GM11168 (cell line): Measurements from ENCODE around the gene KCNJ14.

Source experiments
- in situ Hi-C: fragments of 300-500 bp; cut with MboI; formaldehyde crosslinking; loops from one replicate; pipeline ENCODE4 v1.12.0; 2022; ENCODE audit warnings: low sequenced_read_pairs; ENCODE audit not compliant: unreplicated experiment

KCNJ14 gene

DNA sequence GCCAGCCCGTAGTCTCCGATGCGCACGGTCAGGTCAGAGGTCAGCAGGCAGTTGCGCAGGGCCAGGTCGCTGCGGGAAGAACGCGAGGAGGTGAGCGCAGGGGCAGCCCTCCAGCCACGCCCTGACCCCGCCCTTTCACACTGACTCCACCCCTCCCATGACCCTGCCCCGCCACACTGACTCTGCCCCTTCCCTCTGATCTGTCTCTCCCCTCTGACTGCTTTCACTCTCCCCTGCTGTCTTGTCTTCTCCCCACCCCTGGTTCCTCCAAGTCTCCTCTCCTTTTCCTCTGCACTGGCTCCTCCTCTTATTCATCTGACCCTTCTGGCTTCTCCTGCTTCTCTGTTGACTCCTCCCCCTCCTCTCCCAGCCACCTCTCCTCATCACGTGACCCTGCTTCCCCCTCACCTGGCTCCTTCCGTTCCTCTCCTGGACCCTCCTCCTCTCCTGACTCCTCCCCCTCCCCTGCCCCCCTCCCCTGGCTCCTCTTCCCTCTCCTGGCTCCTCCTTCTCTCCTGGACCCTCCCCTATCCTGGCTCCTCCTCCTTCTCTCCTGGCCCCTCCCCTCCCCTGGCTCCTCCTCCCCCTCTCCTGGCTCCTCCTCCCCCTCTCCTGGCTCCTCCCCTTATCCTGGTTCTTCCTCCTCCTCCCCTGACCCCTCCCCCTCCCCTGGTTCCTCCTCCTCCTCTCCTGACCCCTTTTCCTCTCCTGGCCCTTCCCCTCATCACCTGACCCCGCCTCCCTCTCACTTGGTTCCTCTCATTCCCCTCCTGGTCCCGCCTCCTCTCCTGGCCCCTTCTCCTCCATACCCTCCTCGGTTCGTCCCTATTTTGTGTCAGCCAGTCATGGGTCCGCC is 46.3 kb downstream of the KCNJ14 start:
- in situ Hi-C loops, result loop anchor here (10.0 kb wide), 1 partner anchor 83 kb away; no protein-coding TSS in a partner anchor

DNA sequence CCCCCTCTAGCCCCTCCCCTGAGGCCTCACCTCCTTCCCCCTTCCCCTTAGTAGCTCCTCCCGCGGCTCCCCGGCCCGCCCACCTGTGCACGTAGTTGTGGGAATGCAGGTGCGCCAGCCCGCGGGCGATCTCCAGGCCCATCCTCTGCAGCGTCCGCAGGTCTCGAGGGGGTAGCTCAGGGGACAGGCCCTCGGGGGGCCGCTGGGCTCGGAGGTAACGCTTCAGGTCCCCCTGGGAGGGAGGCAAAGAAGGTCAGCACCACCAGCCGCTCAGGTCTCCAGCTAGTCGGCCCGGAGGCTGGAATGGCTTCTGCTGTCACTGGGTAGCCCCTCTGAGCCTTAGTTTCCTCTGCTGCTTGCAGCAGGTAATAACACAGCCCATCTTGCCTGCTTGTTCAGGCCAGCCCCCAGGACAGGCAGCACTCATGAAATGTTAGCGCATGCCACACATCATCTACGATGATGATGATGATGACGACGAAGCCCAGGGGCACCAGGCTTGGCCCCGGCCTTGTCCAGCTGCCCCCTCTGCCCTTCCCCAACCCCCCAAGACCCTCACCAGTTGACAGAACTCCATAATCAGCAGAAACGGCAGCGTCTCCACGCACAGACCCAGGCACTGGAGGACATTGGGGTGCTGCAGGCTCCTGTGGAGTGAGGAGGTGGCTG is 47.1 kb downstream of the KCNJ14 start:
- in situ Hi-C loops, result loop anchor here (10.0 kb wide), 1 partner anchor 82 kb away; no protein-coding TSS in a partner anchor

DNA sequence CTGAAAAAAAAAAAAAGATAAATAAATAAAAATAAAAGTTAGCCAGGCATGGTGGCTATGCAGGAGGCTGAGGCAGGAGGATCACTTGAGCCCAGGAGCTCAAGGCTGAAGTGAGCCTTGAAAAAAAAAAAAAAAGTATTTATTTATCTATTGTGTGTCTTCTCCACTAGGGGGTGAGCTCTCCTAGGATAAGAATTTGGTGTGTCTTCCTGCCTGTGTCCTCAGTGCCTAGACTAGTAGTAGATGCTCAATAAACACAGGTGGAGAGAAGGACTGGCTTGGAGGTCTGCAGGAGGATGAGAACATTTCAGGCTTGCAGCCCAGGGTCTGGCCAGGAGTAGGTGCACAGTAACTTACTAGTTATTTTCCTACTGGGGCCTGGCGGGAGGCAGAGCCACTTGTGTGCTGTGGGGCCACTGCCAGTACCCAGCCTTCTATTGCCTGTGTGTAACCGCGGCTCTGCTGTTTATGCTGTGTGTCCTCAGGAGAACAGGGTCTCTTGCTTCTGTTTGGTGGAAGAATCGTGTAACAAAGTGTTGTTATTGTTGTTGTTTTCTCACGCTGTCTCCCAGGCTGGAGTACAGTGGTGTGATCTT is 50.9 kb downstream of the KCNJ14 start:
- in situ Hi-C loops, result loop anchor here (10.0 kb wide), 1 partner anchor 79 kb away; no protein-coding TSS in a partner anchor

DNA sequence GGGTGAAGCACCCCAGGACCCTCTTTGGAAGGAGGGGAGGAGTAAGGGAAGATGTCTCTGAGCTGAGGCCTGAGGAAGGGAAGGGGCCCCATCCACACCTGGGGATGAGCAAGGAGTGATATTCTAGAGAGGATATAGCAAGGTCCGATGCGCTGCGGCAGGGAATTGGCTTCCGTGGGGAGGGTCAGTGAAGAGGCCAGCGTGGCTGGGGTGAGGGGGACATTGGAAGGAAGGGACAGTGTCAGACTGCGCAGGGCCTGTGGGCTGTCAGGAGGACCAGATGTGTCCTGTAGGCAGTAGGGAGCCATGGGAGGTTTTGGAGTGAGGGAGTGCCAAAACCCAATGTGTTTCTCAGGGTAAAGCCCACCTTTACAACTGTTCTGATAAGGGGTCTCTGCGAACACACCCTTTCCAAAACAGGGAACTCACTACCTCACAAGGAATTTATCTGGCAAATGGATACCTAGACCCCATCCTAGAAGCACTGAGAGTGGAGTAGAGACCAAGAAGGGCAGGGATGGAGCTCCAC is 52.6 kb downstream of the KCNJ14 start:
- in situ Hi-C loops, result loop anchor here (10.0 kb wide), 1 partner anchor 77 kb away; no protein-coding TSS in a partner anchor

DNA sequence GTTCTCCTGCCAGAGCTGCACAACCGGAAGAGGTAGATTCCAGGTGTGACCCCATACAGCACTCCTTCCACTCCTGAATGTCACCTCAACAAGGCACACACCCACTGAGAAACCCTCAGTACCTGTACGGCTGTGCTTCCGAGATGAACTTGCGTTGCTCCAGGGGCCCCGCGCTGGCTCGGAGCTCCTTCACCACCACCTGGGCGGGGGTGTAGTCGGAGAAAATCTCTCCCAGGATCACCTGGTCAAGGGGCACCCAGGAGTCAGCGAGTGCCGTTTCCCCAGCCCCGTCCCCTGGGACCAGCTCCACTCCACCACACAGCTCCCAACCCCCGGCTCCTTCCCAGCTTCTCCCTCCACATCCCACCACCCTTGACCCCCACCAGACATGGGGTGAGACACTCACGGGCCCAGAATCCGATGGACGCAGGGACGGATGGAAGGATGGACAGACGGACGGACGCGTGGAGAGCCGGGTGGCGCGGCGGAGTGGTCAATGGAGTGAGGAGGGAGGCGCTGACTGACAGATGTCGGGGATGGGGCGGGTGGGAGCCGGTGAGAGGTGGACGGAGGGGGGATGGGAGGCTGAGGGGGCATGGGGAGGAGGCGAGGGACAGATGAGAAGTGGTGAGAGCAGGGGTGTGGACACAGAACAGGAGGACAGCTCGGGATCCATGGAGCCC is 53.5 kb downstream of the KCNJ14 start:
- in situ Hi-C loops, result loop anchor here (10.0 kb wide), 1 partner anchor 76 kb away; no protein-coding TSS in a partner anchor

DNA sequence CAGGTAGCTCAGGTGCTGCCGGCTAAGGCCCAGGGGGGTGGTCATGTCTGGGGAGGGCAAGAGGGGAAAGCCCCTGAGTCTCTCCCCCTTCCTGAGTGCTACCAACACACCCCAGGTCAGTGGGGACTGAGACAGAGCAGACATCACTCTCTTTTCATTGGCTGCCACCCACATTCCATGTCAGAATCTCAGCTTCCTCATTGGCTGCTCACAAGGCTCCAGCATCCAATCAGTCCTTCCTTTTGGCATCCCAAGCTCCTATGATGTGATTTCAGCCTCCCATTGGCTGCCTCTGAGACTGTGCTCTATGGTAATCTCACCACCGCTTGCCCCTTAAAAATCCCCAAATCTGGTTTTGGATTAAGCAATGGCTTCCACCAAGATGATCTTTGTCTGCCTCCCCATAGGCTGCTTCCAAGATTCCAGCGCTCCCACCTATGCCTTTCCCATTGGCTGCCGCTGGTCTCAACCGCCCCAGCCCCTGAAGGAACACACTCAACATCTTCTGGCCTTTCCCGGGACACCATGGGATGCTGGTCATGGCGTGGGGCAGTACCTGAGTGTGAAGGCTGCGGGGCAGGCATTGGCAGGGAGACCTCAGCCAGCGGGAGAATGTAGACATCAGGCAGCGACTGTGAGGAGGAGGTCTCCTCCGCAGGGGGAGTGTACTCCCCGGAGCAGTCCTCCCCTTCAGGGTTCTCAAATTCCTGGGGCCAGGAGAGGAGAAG is 54.3 kb downstream of the KCNJ14 start:
- in situ Hi-C loops, result loop anchor here (10.0 kb wide), 1 partner anchor 75 kb away; no protein-coding TSS in a partner anchor

DNA sequence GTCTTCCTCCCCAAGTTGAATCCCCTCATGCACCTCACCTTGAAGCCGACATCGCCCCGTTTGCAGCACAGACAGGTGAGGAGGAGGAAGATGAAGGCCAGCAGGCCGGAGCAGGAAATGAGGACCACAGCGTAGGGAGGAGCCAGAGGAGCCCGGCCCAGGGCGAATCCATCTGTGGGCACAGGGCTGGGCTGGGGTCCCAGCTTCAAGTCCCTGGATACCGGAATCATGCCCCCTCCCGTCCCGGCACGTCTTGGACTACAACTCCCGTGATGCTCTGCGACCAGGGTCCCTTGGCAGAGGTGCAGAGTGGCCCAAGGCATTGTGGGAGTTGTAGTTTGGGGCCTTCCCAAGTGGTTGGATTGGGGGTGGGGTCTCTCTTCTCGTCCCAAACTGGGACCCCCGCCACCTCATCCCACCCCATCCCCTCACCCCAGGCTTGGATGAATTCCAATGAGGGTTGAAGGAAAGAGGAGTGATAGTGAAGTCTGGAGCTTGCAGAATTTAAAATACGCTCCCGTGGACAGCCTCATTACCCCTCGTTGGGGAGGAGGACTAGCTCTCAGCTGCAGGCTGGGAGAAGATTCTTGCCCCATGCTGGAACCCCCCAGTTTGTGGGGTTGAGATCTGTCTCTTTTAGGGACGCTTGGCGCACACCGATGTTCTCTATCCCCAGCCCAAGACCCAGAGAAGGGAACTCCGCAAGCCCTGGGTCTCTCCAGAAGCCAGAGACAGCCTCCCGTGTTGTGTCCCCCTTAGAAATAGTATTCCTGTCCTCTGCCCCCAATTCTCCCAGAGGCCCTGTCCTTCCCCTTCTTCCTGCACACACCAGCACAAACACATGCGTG is 55.3 kb downstream of the KCNJ14 start:
- in situ Hi-C loops, result no loop called here

DNA sequence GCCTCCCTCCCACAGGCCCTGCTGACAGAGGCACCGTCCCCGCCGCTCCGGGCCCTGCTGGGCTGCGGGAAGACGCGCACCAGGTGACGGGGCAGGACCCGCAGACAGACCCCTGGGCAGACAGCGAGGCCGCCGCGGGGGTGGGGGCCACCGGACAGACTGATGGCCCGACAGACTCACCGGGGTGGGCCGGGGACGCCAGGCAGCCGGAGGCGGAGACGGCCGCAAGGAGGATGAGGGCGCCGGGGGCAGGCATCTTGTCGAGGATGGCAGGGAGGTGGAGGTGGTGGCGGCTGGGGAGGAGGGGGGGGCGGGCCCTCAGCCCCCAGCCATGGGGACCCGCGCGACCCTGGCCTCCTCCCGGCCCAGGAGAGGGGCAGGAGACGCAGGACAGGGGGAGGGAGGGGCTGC is 56.0 kb downstream of the KCNJ14 start:
- in situ Hi-C loops, result no loop called here

DNA sequence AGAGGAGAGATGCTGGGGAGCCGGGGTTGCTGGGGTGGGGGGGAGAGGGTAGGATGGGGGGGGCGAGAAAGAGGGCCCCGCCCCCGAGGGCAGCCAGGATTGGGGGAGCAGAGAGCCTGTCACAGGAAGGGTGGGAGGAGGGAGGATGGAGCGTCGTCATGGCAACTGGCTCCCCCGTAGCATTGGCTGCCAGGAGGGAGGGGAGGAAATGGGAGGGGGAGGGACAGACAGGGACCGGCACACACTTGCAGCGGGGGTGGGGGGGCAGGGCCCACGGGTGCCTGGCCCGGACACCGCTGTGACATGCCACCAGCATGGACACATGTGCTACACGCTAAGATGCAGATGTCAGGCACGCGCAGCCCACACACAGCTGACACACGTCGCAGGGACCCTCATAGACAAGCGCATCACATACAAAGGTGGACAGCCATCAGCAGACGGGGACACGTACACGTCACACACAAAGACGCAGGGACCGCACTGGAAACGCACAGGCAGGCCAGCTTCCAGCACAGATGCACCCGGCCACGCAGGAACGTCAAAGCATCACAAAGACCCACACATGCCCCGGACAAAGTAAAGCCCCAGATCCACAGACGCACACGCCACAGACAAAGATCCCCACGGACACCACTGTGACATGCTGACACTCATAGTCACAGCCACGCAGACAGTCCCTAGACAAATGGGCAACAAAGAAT is 56.6 kb downstream of the KCNJ14 start, which contains the start of gene LMTK3:
Gene LMTK3 (minus strand): TSS at position 36 of the 704 bp plus-strand sequence. CDS start 259 bp downstream, outside the sequence.
- in situ Hi-C loops, result no loop called here

DNA sequence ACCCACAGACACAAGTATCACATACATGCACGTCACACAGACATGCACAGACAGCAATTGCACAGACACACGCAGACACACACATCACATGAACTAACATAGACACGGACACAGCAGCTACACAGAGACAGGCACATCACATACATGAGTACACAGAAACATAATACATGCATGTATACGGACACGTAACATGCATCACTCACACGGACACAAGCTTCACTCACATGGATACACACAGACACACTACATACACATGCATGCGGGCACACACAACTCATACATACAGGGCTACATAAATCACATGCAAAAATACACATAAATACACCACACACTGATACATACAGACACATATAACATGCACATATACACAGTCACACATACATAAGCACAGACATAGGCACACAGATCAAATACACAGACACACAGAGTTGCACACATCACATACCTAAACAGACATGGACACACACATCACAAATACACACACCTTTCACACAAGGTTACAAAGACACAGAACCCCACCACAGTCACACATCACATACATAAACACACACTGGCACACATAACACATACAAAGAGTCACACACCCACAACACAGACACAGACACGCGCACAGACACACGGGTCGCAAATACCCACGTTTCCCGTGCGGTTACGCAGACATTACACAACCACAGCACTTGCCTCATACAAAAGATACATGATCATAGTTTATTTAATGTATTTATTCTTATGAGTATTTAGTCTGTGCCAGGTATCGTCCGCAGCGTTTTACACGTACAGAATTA is 57.3 kb downstream of the KCNJ14 start:
- in situ Hi-C loops, result no loop called here

DNA sequence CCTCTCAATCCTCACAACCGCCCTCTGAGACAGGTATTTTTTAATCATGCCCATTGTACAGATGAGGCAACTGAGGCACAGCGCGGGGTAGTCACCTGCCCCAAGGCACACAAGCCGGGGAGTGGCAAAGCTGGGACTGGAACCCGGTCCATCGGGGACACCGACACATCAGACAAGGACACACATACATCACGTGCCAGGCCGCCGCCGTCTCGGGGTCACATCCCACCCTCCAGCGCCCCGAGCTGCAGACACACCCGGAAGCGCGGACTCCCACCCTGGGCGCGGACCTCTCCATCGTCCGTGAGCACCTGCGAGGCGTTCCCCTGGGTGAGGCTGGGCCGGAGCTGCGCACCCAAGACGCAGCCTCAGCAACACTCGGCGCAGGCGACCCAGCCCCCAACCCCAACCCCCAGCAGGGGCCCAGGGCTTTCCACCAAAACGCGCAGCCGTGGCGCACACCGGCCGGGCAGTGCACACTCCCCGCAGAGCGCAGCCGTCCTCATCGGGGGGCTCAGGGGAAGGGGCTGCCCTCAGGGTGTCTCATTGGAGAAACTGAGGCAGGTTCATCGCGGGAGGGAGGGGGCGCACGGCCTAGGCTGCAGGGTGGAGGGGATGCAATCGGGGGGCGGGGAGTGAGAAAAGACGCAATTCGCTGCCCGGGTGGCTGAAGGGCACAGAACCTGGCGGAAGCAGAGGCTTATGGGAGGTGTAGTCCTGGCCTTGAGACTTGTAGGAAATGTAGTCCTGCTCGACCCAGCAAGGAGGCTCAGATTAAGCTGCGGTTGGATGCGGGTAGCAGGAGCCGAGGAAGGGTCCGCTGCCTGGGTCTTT is 58.1 kb downstream of the KCNJ14 start:
- in situ Hi-C loops, result no loop called here

DNA sequence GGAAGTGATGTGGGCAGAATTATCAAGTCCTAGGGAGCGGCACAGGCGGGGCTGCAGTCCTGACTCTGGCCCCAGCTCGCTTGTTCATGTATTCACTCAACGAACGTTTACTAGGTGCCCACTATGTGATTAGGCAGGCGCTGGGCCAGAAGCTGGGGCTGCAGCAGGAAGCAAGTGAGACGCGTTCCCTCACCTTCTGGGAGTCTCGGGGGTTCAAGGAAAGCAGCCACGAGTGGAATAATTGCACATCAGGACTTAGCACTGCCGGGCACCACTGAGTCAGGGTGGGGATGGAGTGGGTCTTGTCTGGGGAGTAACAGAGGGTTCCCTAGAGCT is 58.7 kb downstream of the KCNJ14 start:
- in situ Hi-C loops, result no loop called here

DNA sequence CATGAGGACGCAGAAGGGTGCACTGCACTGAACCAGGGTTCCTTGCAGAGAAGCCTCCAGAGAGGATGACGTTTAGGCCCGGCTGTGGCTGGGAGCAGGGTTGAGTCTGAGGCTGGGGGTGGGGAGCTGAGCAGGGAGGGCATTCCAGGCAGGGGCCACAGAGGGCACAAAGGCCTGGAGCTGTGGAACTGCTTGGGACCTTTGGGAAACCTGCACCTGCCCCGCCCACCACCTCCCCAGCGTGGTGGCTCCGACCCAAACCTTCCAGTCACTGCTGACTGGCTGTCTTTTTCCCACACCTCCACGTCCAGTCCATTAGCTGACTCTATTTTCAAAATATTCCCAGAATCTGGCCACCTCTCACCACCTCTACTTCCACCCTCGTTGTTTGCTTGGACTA is 61.2 kb downstream of the KCNJ14 start:
- in situ Hi-C loops, result no loop called here
